ENCODE data around the gene ITIH1.

Gene ITIH1

DNA sequence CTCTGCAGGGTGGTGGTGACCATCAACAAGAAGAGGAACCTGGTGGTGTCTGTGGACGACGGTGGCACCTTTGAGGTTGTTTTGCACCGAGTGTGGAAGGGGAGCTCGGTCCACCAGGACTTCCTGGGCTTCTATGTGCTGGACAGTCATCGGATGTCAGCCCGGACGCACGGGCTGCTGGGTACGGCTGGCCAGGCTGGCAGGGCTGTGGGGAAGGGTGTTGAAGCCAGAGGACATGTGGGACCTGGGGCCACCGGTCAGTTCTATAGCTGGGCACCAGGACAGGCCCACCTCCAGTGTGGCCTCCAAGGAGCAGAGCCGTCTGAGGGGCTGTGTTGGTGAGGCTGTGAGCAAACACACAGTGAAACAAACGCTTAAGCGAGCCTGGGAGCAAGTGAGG lies 13.3 kb downstream of the ITIH1 start:
- DNase-seq (ENCODE audit: low read depth): no peak

DNA sequence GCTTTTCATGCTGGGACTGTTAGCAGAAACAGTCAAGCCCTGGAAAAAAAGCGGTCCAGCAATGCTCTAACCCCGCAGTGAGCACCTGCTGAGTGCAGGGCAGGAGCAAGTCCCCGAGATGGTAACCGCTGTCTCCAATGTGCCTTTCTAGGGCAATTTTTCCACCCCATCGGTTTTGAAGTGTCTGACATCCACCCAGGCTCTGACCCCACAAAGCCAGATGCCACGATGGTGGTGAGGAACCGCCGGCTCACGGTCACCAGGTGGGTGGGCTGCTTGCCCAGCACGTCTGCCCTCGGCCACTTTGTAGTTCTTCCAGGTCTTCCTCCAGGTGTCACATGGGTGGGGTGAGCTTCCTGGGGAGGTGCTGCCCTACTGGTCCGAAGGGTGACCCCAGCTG lies 14.0 kb downstream of the ITIH1 start:
- no peak for DNase-seq (ENCODE audit: low read depth)

DNA sequence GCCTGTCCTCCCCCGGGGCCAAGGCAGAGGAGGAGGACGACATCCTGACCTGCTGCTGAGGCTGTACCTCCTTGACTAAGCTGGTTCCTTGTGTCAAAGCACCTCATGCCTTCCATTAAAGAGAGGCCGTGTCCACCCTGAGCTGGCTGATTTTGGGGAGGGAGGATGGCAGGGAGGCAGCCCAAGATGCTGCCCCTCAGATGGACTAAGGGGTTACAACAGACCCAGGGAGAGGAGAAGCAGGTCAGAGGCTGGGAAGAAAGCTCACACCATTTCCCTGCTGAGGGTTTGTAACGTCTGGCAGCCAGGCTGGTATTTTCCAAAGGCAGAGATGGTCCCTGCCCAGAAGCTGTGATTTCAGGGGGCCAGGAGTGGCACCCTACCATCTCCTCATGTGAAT lies 14.5 kb downstream of the ITIH1 start:
- DNase-seq (ENCODE audit: low read depth): no peak

DNA sequence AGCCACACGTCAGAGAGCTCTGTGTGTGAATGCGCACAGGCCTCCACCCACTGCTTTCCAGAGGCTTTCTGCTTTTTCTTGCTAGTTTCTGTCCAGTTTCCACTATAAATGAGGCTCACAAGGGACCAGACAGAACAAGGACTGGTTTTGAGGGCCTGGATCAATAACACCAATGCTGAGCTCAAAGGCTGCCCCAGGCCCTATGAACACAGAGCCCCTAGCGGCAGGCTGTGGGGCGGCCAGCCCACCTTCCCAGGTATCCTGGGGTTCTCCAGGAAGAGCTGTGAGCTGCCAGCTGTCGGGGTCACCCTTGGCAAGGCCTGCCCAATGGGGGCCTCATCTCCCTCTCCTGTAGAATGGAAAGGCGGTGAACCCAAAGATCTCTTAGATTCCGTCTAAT lies 15.0 kb downstream of the ITIH1 start:
- DNase-seq (ENCODE audit: low read depth): no peak

DNA sequence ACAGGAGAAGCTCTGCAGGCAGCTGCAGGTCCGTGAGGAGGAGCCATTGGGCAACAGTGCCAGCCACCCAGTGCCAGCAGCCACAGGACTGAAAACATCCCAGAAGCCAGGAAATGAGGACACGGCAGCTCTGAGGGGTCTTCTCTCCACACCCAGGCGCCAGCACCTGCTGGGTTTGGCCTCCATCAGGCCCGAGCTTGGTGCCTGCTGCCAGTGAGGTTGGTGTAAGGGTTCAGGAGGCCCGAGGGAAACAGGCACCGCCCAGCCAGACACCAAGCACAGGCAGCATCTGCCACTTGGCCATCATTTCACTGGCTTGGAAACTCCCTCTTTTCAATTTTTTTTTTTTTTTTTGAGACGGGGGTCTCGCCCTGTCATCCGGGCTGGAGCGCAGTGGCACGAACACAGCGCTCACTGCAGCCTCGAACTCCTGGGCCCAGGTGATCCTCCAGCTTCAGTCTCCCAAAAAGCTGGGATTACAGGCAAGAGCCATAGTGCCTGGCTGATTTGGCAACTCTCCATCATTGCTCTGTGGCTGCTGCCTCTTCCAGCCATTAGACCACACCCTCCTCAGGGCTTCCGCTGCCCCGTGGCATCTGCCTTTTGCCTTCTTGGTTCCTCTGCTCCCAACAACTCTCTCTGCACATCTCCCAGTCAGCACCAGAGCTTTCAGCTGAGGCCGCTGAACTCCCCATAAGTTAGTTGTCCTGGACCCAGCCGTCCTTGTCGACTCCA lies 15.7 kb downstream of the ITIH1 start:
- no peak for DNase-seq (ENCODE audit: low read depth)

DNA sequence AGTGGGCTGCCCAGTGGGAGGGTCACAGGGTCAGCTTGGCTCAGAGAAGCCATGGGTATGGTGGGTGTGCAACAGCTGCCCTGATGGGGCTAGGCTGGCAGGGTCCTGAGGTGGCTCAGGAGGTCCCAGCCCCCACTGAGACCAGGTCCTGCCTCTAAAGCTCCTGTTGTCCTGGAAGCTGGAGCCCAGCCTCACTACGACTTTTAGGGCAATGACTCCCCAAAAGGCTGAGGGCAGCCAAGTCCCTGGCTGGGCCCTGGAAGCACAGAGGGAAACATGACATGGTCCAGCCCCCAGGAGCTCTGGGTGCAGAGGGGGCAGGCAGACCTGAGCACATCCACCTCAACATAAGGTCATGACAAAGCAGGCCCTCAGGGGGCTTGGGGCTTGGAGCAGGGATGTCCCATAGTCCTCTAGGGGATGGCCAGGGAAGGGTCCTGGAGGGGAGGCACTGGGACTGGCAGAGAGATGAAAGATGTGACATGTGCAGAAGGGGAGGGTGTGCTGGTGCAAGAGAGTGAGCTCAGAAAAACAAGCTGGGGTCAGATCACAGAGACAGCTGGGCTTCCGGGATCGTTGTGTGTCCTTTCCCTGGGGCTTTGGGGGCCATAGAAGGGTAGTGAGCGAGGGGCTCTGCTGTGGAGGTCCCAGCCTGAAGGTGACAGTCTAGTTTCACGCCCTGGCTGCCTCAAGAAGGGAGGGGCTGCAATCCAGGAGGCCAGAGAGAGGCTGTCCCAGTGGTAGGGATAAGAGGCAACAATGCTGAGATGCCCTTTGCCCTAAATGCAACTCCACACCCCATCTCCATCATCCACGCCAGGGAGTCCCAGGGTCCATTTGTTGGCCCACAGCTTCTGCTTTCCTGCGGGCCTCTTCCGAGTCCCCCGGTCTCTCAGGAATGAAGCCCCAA lies 16.6 kb downstream of the ITIH1 start:
- DNase-seq (ENCODE audit: low read depth): no peak

DNA sequence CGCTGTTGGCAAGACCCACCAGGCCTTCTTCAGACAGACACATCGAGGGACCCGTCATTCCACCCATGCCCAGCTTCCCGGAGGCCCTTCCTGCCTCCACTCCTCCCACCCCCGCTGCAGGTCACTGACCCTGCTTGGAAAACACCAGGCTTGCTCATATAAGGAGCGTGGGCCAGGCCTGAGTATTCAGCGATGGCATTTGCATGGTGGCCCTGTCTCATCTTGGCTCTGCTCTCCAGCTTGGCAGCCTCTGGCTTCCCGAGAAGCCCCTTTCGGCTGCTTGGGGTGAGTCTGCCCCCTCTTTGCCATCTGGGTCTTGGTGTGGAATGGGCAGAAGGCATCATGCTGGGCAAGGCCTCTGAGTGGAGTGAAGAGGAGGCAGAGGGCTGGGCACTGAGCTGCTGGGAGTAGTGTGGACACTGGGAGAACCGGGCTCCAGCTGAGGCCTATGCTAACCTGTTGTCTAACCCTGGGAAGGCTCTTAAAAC lies 17.3 kb downstream of the ITIH1 start, which contains the start of gene ITIH3:
ITIH3 (plus strand) TSS at position 185 of the 488 bp plus-strand sequence; CDS start at position 193, 8 bp downstream.
- DNase-seq (ENCODE audit: low read depth): no peak

DNA sequence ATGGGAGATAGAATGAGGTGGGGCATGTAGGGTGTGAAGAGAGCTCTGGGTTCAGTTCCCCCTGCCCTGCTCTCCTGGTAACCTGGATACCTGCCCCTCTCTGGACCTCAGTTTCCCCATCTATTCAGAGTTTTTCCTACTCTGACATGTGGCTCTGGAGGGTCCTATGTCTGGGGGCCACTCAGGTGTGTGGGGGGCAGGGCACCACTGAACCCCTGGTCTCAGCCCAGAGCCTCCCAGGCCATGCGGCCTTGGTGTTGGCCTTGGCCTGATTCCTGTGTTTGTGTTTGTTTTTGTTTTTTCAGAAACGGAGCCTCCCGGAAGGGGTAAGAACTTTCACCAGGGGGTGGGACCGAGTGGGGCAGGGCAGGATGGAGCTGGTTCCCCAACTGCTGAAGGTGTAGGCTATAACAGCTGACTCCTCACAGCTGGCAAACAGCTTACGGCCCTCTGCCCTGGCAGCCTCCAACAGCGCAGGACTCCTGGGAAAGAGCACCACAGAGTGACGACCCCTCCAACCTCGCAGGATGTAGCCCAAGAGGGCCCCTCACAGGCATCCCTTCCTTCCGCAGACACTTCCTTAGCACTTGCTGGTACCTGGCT lies 18.0 kb downstream of the ITIH1 start:
- no peak for DNase-seq (ENCODE audit: low read depth)

DNA sequence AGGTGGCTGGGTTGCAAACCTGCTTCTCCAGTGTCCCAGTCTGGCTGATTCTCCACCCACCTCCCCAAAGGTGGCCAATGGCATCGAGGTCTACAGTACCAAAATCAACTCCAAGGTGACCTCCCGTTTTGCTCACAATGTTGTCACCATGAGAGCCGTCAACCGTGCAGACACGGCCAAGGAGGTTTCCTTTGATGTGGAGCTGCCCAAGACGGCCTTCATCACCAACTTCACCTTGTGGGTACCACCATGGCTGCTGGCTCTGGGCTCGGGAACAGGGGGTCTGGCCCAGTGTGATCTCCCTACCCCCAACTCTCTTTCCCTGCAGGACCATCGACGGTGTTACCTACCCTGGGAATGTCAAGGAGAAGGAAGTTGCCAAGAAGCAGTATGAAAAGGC lies 19.0 kb downstream of the ITIH1 start:
- no peak for DNase-seq (ENCODE audit: low read depth)

DNA sequence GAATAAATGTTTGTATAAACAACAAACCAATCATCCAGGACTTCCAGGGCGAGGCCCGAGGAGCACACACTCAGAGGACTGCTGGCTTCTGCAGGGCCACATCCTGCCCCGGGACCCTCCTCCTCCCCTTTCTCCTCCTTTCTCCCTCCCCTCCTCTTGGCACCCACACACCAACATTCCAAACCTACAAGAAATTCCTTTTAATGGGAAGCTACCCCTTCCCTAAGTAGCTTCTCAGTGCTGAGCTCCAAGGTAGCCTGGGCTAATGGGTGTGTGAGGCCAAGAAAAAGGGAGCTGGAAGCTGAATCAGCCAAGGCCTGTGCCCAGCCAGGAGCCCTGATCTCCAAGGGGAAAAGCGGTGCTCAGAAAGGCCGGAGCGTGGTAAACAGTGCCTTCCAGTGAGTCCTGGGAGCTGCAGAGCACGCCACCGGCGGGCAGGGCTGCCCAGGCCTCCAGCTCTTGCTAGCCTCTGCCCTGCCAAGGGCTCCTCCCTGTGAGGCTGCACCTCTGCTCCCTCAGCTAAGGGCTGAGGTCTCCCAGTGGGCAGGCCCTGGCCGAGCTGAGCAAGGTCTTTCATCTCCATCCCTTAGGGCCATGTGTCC lies 21.1 kb downstream of the ITIH1 start:
- no peak for DNase-seq (ENCODE audit: low read depth)

DNA sequence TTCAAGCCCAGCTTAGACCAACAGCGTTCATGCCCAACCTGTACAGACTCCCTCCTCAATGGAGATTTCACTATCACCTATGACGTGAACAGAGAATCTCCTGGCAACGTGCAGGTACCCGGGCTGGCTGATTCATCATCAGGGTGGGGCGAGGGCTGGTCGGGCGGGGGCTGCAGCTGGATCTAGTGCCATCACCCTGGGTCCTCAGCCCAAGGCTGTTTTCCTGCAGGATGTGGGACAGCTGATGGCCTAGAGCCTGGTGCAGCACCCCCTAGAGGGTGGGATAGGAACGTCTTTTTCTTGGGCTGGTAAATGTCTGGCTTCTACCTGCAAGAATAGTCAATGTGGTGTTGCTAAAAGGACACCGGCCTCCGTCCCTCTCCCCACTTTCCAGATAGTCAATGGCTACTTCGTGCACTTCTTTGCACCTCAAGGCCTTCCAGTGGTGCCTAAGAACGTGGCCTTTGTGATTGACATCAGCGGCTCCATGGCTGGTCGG lies 21.6 kb downstream of the ITIH1 start:
- DNase-seq (ENCODE audit: low read depth): no peak

DNA sequence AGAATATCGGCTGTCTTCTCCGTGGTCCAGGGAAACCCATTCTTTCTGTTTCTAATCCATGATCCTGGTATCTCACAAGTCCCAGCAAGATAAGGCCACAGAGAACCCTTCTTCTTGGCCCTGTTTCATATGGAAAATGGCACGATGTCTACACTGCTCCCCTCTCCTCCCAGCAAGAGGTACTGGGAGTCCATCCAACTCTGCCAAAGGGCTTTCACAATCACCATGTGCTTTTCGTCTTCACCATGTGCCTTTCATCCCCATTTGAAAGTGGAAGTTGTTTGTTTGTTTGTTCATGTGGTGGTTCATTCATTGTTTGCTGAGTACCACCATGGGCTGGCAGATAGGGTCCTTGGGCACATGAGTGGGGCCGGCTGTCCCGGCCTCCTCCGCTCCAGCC lies 22.7 kb downstream of the ITIH1 start:
- DNase-seq (ENCODE audit: low read depth): no peak

DNA sequence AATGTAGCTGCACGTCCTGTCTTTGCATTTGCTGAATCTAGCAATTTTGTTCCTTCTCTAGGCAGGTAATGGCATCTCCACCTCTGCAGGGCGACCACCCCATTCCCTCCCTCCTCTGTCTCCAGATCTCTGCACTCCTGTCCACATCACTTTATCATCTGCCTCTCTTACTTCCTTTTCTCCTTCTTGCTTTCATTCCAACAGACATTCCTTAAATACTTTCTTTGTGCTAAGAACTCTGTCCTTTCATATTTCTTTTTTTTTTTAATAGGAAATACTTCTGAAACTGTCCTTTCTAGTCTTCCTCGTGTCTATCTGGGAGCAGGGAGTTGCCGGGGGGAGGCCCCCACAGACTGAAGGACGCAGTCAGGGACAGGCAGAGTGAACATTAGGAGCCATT lies 24.4 kb downstream of the ITIH1 start:
- DNase-seq (ENCODE audit: low read depth): no peak

DNA sequence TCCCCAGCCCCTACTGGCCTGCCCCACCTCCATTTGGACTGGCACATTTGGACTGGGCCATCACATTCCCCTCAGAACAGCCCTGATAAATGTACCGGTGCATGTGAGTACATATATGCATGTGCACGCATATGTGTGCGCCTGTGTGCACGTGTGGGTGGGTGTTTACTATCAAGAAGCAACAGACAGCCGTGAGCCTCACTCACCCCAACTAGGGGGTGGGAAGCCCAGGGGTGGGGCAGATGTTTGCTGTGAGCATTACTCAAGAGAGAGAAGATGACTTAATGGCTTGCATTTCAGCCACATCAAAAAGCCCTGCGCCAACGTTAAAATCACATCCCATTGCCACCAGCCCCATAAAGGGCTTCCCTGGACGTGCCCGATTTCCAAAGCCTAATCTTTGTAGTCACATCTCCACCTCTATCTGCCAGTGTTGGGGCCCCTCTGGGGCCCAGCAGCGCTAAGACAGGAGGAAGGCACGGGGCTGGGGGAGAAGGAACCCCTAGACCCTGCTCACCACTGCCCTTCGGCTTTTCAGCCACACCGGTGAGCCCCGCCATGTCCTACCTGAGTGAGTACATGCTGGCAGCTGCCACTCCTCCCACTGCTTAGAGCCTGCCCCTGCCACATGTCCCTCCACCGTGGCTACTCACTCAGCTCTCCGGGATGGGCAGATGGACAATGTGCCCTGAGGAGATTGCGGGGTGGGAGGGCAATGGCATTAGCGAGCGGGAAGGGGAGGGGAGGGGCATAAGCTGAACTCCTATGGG lies 28.1 kb downstream of the ITIH1 start:
- no peak for DNase-seq (ENCODE audit: low read depth)

DNA sequence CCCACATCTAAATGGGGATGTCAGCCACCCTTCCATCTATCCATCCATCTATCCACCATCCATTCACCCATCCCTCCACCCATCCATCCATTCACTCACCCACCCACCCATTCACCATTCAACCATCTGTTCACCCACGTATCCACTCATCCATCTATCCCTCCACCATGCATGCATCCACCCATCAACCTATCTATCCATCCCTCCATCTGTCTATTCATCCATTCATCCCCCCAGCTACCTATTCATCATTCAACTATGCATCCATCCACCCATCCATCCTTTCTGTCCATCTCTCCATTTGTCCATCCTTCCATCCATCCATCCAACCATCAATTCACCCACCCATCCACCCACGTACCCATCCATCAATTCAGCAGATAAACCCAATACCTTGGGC lies 31.8 kb downstream of the ITIH1 start:
- DNase-seq (ENCODE audit: low read depth): no peak

DNA sequence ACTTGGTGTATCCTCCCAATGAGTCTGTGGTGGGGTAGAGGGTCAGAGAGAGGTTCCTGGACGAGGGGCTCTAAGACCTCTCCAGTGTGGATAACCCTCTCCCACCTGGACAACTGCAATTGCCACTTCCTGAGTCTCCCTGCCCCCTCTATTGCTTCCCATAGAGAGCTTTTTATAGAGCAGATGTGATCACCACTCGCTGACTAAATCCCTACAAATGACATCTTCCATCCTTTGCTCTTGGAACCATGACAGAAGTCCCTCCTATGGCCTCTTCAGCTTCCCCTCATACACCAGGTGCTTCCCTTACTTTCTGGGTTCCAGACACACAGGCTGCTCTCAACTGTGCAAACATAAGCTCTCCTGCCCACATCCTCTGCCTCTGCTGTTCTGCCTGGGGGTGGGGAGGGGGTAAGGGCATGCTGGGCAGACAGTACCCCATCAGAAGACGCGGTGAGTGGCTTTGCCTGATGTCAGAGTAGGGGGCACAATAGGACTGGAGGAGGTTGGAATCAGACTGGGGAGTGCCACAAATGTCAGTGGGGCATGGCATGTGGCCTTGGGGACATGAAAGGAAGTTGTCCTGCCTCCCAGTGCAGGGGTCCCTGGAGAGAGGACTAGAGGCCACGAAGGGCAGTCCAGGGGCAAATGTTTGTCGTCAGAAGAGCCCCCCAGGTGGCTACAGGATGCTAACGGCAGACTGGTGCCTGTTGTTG lies 32.4 kb downstream of the ITIH1 start:
- DNase-seq (ENCODE audit: low read depth): no peak

DNA sequence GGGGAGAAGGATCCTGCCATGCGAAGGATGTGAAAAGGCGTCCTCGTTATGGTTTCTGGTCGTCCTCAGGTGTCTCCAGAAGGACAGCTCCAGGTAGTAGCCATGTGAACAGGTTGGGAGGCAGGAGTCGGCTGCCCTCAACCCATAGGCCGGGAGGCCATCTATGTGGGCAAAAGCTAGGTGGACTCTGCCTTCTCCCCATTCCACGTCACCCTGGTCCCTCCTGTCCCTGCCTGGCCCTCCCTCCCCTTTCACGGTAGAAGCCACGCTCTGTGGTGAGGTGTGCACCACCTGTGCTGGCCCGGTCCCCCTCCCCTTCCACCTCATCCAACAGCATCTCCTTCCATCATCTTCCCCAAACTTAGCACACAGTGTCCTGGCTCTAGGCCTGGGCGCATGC lies 33.5 kb downstream of the ITIH1 start:
- no peak for DNase-seq (ENCODE audit: low read depth)

DNA sequence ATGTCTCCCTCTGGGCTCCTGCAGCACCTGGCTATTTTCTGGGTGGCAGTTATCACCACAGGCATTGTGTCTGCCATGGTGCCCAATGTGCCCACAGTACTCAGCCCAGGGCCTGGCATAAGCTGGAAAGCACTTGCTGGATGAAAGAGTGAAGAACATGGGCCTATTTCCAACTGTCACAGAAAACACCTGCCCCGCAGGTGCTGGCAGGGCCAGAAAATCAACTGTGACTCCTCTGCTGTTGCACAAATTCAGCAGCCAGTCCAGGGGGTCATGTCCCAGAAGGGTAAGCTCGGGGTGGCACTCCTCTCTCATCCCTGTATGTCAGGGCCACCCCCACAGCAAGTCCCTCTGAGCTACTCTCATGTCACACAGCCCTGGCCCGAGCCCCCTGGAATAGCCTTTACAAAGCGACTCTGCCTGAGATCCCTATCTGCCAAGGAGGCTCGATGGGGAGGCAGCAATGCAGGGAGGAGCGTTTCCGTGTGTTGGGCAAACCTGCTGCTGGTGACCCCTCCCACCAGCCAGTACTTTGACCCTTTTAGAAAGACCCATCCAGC lies 34.1 kb downstream of the ITIH1 start:
- DNase-seq (ENCODE audit: low read depth): no peak

DNA sequence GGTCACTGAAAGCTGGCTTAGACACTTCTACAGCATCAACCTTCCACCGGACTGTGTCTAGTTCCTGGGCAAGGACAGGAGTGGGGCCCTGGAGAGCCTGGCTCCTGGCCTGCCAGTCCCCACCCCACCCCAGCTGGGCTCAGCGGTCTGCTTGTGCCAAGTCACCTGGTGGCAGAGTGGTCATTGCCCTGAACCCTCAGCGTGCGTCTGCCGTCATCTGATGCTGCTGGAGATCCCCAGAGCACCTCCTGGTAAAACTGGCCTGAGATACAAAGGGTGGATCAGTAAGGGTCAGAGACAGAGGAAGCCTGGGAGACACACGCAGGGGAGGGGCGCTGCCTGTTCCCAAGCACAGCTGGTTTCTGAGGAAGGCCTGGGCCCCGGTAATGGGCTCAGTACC lies 36.4 kb downstream of the ITIH1 start:
- no peak for DNase-seq (ENCODE audit: low read depth)

DNA sequence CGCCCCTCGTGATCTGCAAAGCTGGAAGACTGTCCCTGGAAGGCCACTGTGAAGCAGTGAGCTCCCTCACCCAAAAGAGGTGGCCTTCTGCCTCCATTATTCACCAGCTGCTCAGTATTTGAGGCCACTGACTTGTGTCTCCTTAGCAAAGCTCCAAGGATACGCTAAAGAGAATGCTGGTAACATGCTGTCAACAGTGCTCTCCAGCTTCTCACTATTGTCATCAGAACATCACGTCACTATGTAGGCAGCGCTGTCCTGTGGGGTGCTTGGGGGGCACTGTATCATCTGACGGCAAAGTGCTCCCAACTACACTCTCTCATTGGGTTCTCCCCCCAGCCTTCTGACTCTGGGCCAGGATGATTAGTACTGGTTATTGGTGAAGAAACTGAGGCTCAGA lies 38.8 kb downstream of the ITIH1 start:
- no peak for DNase-seq (ENCODE audit: low read depth)

All from HS-5 (cell line).